GM10248 (cell line): ENCODE results near the gene RAD51B.

Source experiments
- CTCF ChIA-PET: fragments of 300-600 bp; sonication (Branson Sonifier 250); formaldehyde crosslinking; extraction: SDS; loops from one replicate; lab custom pipeline; 2021; ENCODE audit warnings: antibody characterized with exemption; lab: Yijun Ruan, JAX
- POLR2A ChIA-PET: fragments of 350-650 bp; sonication (Branson Sonifier 250); formaldehyde crosslinking; extraction: SDS; loops from one replicate; lab custom pipeline; 2020; ENCODE audit warnings: antibody characterized with exemption; lab: Yijun Ruan, JAX
- DNase-seq: peaks from one replicate; pipeline ENCODE4 v3.0.0; 2012; ENCODE audit errors: extremely low spot score
- CTCF ChIP-seq: IDR thresholded peaks from 2 replicates; pipeline ENCODE4 v1.5.1; 2012; ENCODE audit warnings: mild to moderate bottlenecking, low read depth; ENCODE audit errors: extremely low read depth, missing control alignments, control extremely low read depth

Gene RAD51B

GRCh38 chr14:68208626-68209317 lies 389.2 kb downstream of the RAD51B start:
- POLR2A ChIA-PET = interaction anchor here (0.7 kb wide), 1 partner anchor 584 kb away, joined by 3 read pairs; the partner anchor contains the start of gene ZFP36L1
- no peak for DNase-seq
- no peak for TF ChIP-seq CTCF
- CTCF ChIA-PET = no interaction called here

GRCh38 chr14:68210729-68211299 lies 391.2 kb downstream of the RAD51B start:
- CTCF ChIA-PET = interaction anchor here (1.1 to 1.7 kb wide), 4 partner anchors 9 to 22 kb away, joined by 3 to 4 read pairs (median 4); no protein-coding TSS in a partner anchor
- no peak for TF ChIP-seq CTCF
- peak; percentile 77 for DNase-seq
- POLR2A ChIA-PET = no interaction called here

- TF ChIP-seq CTCF = no peak
- no peak for DNase-seq
- POLR2A ChIA-PET = no interaction called here
- CTCF ChIA-PET = interaction anchor here (1.1 to 1.7 kb wide), 4 partner anchors 8 to 21 kb away, joined by 3 to 4 read pairs (median 4); no protein-coding TSS in a partner anchor
These were observed 391.8 kb downstream of the RAD51B start for GRCh38 chr14:68211421-68211820.

- POLR2A ChIA-PET = no interaction called here
- TF ChIP-seq CTCF = no peak
- CTCF ChIA-PET = interaction anchor here (1.1 to 1.7 kb wide), 3 partner anchors 12 to 21 kb away, joined by 3 to 4 read pairs (median 4); no protein-coding TSS in a partner anchor
- no peak for DNase-seq
These were observed 392.3 kb downstream of the RAD51B start for GRCh38 chr14:68211886-68212285.

GRCh38 chr14:68212361-68212760 lies 392.8 kb downstream of the RAD51B start:
- TF ChIP-seq CTCF = no peak

GRCh38 chr14:68214431-68214830 lies 394.9 kb downstream of the RAD51B start:
- TF ChIP-seq CTCF = no peak
- ChIA-PET CTCF (no interaction called here), POLR2A (no interaction called here)
- no peak for DNase-seq

More at GRCh38 chr14:68212361-68212760, 392.8 kb downstream of the RAD51B start:
- CTCF ChIA-PET = interaction anchor here (1.7 kb wide), 1 partner anchor 11 kb away, joined by 4 read pairs; no protein-coding TSS in a partner anchor
- POLR2A ChIA-PET = no interaction called here
- DNase-seq = no peak
